ENCODE results near the gene GIPC1. TPM values are rescaled to one million over a fixed set of nuclear protein-coding genes. Genes with fewer than 3 reads are reported as not detected.

Gene GIPC1
- total RNA-seq, 1 donor from 2014 or later: 48.9 TPM

- DNase-seq: no peak
- ATAC-seq (ENCODE audit: poor library complexity): no peak
- intact Hi-C loops (cut with DNase I): no loop called here
Measured at GRCh38 chr19:14449321-14449720, 46.6 kb downstream of the GIPC1 start.

- intact Hi-C loops (cut with DNase I): no loop called here
- DNase-seq (no peak), ATAC-seq (ENCODE audit: poor library complexity) (no peak)
Measured at GRCh38 chr19:14446336-14447036, 49.4 kb downstream of the GIPC1 start.

GRCh38 chr19:14443632-14444216 lies 52.2 kb downstream of the GIPC1 start:
- DNase-seq: no peak
- intact Hi-C loops (cut with DNase I): no loop called here
- no peak for ATAC-seq (ENCODE audit: poor library complexity)

- ATAC-seq (ENCODE audit: poor library complexity) (no peak), DNase-seq (no peak)
- intact Hi-C loops (cut with DNase I): no loop called here
Measured at GRCh38 chr19:14442891-14443631, 52.9 kb downstream of the GIPC1 start.

- no peak for ATAC-seq (ENCODE audit: poor library complexity)
- DNase-seq: no peak
- intact Hi-C loops (cut with DNase I): no loop called here
Measured at GRCh38 chr19:14441041-14441938, 54.6 kb downstream of the GIPC1 start.

- intact Hi-C loops (cut with DNase I): no loop called here
- peak; percentile 67 for ATAC-seq (ENCODE audit: poor library complexity)
- DNase-seq: peak; percentile 92
Measured at GRCh38 chr19:14440049-14440448, 55.9 kb downstream of the GIPC1 start.

- intact Hi-C loops (cut with DNase I): no loop called here
- ATAC-seq (ENCODE audit: poor library complexity) (no peak), DNase-seq (no peak)
Measured at GRCh38 chr19:14439014-14439413, 56.9 kb downstream of the GIPC1 start.

- intact Hi-C loops (cut with DNase I): no loop called here
- DNase-seq (no peak), ATAC-seq (ENCODE audit: poor library complexity) (no peak)
Measured at GRCh38 chr19:14437578-14438140, 58.3 kb downstream of the GIPC1 start.

GRCh38 chr19:14435320-14436050 lies 60.4 kb downstream of the GIPC1 start:
- DNase-seq (no peak), ATAC-seq (ENCODE audit: poor library complexity) (no peak)
- intact Hi-C loops (cut with DNase I): no loop called here

GRCh38 chr19:14434543-14435319 lies 61.2 kb downstream of the GIPC1 start:
- intact Hi-C loops (cut with DNase I): no loop called here
- ATAC-seq (ENCODE audit: poor library complexity) (peak; percentile 42), DNase-seq (peak; percentile 75)

GRCh38 chr19:14433554-14434501 lies 62.1 kb downstream of the GIPC1 start:
- intact Hi-C loops (cut with DNase I): no loop called here
- peak; percentile 21 for ATAC-seq (ENCODE audit: poor library complexity)
- no peak for DNase-seq

GRCh38 chr19:14432791-14433553 lies 63.0 kb downstream of the GIPC1 start, which contains the start of gene PKN1:
Gene PKN1 (plus strand): TSS chr19:14433306. CDS start chr19:14433522, 216 bp downstream.
- ATAC-seq (ENCODE audit: poor library complexity) (peak; percentile 84), DNase-seq (peak; percentile 80)
- intact Hi-C loops (cut with DNase I): no loop called here

- intact Hi-C loops (cut with DNase I): no loop called here
- no peak for ATAC-seq (ENCODE audit: poor library complexity)
- no peak for DNase-seq
Measured at GRCh38 chr19:14430712-14431111, 65.2 kb downstream of the GIPC1 start.

GRCh38 chr19:14428882-14429416 lies 67.0 kb downstream of the GIPC1 start:
- DNase-seq (no peak), ATAC-seq (ENCODE audit: poor library complexity) (no peak)
- intact Hi-C loops (cut with DNase I): no loop called here

Data from Right ventricle myocardium superior (tissue), 1 donor.